Ascending aorta (tissue), 2 donors: ENCODE data around the gene ACTR8. TPM values are rescaled to one million over a fixed set of nuclear protein-coding genes. Genes with fewer than 3 reads are reported as not detected.

Experiments used
- DNase-seq, 2 donors: peaks; one replicate each; pipeline ENCODE4 v3.0.0-alpha.2; 2019; ENCODE audit warnings: low spot score in 2 of 2
- H3K27ac ChIP-seq, 2 donors: fragments of 200-600 bp; sonication (generic); one replicate each; pipeline ENCODE4 v1.5.1; 2016 to 2017; ENCODE audit warnings: mild to moderate bottlenecking in 1 of 2
- H3K27me3 ChIP-seq: fragments of 200-600 bp; sonication (generic); one replicate; pipeline ENCODE4 v1.5.1; 2017
- H3K36me3 ChIP-seq, 2 donors: fragments of 200-600 bp; sonication (generic); one replicate each; pipeline ENCODE4 v1.5.1; 2016
- H3K4me1 ChIP-seq, 2 donors: fragments of 200-600 bp; sonication (generic); one replicate each; pipeline ENCODE4 v1.5.1; 2016 to 2017; ENCODE audit warnings: mild to moderate bottlenecking in 1 of 2
- H3K4me3 ChIP-seq, 2 donors: fragments of 200-600 bp; sonication (generic); one replicate each; pipeline ENCODE4 v1.5.1; 2016 to 2017; ENCODE audit warnings: mild to moderate bottlenecking in 1 of 2
- H3K9me3 ChIP-seq, 2 donors: fragments of 200-600 bp; sonication (generic); one replicate each; pipeline ENCODE4 v1.5.1; 2016
- intact Hi-C: fragments of 100-400 bp; cut with DNase I; formaldehyde crosslinking; loops from one replicate; pipeline ENCODE4 v1.15.1; 2023
- total RNA-seq: library from RNA; depleted of rRNA; stranded (reverse); fragments of >200 nt; gene quantifications from one replicate; pipeline ENCODE4 v1.1.0, GENCODE V29; 2016
- TF ChIP-seq, protein P1 (sequence below), 3 experiments: fragments of 200-600 bp in 2 of 3; fragments of 450-650 bp in 1 of 3; sonication (generic) in 2 of 3; IDR thresholded peaks; one replicate each; pipeline ENCODE4 v1.5.1; 2016 to 2019; ENCODE audit warnings: antibody characterized with exemption in 3 of 3, mild to moderate bottlenecking in 1 of 3, moderate library complexity in 1 of 3

The ACTR8 gene
- total RNA-seq, 1 donor from 2014 or later = 16.6 TPM

DNA sequence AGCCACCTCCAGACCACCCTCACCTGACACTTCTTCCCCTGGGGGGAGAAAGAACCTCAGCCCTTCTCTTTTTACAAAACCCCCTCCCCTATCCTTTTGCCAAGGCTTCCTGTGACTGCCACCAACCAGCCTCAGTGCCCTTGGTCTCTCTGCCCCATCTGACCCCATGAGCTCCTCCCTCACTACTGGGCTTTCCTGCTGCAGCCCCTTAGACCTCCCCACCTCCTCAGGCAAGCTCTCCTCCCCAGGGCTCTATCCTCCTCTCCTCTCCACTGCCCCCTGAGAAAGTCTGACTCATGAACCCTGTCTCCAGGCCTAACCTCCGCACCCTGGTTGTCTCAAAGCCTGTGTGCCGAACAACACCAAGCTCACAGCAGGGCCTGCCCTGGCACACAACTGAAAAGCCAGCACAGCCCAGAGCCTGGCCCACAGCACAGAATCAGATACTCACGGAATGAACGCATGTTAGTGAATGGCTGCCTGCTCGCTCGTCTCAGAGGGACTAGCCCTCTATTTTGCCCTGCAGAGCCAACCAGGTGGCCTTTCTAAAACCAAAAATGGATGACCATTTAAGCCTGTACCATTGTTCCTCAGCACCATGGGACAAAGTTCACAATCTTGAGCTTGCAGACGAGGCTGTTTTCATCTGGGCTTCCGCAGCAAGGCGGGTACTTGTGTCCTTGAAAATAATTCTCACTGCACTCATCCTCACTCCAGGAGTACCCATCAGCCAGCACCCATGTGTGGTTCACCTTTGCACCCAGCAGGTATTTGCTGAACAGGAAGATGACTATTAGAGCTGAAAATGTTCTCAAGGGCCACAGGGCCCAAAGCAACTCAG is 37.5 kb downstream of the ACTR8 start:
- intact Hi-C loops = loop anchor here (5.0 kb wide), 1 partner anchor 72 kb away; no protein-coding TSS in a partner anchor

DNA sequence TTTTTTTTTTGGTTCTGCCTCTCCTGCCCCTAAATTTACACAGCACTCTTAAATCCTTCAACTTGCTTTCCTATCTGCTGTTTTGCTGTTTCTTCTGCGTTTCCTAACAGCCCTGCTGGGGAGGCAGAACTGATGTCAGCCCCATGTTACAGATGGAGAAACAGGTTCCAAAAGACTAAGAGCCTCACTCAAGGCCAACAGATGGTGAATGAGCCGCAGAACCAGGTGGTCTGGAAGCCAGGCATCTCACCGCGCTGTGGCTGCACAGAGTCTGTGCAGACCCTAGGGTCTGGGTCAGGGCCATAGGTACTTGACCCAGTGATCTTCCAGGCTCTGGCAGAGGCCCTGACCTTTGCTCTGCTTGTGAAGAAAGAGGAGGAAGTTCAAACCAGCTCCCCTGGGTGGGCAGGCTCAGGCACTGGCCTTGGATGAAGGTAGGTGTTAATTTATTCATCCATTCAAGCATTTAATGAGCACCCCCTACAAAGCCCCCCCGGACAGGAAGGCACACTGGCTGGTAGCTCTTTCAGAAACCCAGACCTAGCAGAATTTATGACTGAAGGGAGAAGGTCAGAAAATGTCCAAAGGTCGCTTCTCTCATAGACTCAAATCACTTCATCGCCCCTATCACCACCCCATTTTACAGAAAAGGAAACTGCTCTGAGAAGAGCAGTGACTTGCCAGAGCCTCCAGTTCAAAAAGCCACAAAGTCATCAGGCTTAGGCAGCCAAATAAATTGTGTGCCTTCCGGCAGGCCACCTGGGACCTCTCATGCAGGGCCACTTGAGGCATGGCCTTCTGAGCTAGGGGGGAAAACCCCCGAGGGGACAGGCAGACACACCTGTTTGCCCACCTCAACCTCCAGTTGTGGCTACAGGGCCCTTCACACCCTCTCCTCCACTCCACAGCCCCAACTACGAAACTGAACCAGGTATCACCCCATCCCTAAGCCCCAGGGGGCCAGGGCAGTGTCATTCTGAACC is 38.5 kb downstream of the ACTR8 start:
- intact Hi-C loops = no loop called here
- Histone ChIP-seq H3K27me3 (no peaks in the 10 kb centered on the region), H3K9me3 (no peaks in the 10 kb centered on the region), H3K27ac (no peak overlapping the region), H3K36me3 (no peaks in the 10 kb centered on the region), H3K4me1 (peaks cover 3 to 5% of the 10 kb centered on the region in 2 donors), H3K4me3 (no peak overlapping the region)
- TF ChIP-seq, protein P1, sequence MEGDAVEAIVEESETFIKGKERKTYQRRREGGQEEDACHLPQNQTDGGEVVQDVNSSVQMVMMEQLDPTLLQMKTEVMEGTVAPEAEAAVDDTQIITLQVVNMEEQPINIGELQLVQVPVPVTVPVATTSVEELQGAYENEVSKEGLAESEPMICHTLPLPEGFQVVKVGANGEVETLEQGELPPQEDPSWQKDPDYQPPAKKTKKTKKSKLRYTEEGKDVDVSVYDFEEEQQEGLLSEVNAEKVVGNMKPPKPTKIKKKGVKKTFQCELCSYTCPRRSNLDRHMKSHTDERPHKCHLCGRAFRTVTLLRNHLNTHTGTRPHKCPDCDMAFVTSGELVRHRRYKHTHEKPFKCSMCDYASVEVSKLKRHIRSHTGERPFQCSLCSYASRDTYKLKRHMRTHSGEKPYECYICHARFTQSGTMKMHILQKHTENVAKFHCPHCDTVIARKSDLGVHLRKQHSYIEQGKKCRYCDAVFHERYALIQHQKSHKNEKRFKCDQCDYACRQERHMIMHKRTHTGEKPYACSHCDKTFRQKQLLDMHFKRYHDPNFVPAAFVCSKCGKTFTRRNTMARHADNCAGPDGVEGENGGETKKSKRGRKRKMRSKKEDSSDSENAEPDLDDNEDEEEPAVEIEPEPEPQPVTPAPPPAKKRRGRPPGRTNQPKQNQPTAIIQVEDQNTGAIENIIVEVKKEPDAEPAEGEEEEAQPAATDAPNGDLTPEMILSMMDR (IDR thresholded peaks at IDR 0.05) = no peak
- peak in 1 of 2 donors; percentile 44 for DNase-seq

More for the DNA sequence above, 37.5 kb downstream of the ACTR8 start:
- Histone ChIP-seq H3K4me3 (no peak overlapping the region), H3K9me3 (no peaks in the 10 kb centered on the region), H3K27ac (no peak overlapping the region), H3K27me3 (no peaks in the 10 kb centered on the region), H3K4me1 (peaks cover 3 to 5% of the 10 kb centered on the region in 2 donors), H3K36me3 (no peaks in the 10 kb centered on the region)
- TF ChIP-seq, protein P1 (IDR thresholded peaks at IDR 0.05) = no peak
- peak in 1 of 2 donors; percentile 53 for DNase-seq

DNA sequence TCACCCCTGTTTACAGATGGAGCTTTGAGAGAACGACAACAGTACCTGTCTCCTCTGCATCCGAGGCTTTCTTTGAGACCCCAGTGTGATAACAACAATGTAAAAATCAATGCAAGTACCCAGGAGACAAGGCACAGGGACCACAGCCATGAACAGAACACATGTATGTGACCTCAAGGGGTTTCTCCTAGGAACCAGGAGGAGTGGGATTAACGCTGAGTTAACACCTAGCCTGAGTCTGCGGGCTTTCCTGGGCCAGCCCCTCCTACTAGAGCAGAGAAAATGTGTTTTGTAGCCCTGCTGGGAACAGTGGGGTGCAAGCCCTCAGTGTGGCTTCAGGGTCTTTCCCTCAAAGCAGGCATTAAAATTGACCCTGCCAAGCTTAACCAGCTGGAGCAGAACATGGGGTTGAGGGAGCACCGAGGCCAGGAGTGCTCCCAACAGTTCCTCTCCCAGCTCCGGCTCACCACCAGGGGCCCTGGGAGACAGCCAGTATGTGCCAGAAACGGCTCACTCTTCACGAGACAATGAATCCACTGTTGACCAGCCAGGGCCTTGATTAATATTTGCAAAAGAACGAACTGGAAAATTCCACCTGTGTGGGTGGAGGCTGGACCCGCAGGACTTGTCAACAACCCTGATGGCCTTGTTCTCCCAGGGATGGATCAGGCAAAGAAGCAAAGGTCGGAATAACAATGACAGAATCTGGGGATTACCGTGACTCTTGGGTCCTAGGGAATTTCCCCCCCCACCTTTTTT is 39.3 kb downstream of the ACTR8 start:
- Histone ChIP-seq H3K27ac (no peak overlapping the region), H3K9me3 (no peaks in the 10 kb centered on the region), H3K4me3 (no peak overlapping the region), H3K4me1 (peaks cover 3 to 5% of the 10 kb centered on the region in 2 donors), H3K36me3 (no peaks in the 10 kb centered on the region), H3K27me3 (no peaks in the 10 kb centered on the region)
- TF ChIP-seq, protein P1 (IDR thresholded peaks at IDR 0.05) = no peak
- peak in 1 of 2 donors; percentile 55 for DNase-seq
- intact Hi-C loops = no loop called here

DNA sequence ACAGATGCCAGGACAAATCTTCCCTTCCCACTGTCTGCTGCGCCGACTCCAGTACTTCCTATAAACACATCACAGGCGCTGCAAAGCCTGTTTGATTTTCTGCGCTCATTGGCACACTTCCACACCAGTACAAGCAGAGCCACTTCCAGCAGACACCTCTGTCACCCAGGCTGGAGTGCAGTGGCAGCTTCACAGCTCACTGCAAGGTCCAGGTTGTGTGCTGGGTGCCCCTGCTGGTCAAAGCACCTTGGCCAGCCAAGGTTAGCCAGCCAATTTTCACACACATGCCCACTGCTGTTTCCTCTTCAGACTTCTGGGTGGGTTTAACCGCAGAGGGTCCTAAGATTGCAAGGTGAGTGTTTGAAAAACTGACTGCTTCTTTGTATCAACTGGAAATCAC is 40.7 kb downstream of the ACTR8 start:
- H3K4me1 ChIP-seq = no peaks in the 10 kb centered on the region
- intact Hi-C loops = no loop called here
- H3K9me3 ChIP-seq = no peaks in the 10 kb centered on the region
- H3K36me3 ChIP-seq = no peaks in the 10 kb centered on the region
- H3K27ac ChIP-seq = no peak overlapping the region
- DNase-seq = peak in 1 of 2 donors; percentile 51
- TF ChIP-seq, protein P1 (IDR thresholded peaks at IDR 0.05) = no peak
- no peak overlapping the region for H3K4me3 ChIP-seq
- no peaks in the 10 kb centered on the region for H3K27me3 ChIP-seq

DNA sequence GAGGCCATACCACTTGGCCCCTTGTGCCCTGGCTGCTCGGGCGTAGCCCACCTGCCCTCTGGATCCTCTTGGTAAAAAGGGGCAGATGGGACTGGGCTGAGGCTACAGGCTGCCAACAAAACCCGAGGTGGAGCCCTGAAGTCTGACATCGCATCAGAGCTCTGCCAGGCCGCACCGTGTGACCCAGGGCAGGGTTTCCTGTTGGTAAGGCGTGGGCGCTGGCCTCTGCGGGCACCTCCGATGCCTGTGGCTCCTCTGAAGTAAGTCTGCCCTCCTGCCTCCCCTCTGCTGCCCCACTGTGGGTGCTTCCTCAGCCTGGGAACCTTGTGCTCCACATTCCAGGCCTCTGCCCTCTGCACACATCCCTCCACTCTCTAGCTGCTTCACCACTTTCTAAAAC is 44.6 kb downstream of the ACTR8 start:
- H3K36me3 ChIP-seq = no peaks in the 10 kb centered on the region
- no peaks in the 10 kb centered on the region for H3K27me3 ChIP-seq
- no peaks in the 10 kb centered on the region for H3K9me3 ChIP-seq
- no peak for DNase-seq
- TF ChIP-seq, protein P1 (IDR thresholded peaks at IDR 0.05) = no peak
- no peaks in the 10 kb centered on the region for H3K4me1 ChIP-seq
- no peak overlapping the region for H3K4me3 ChIP-seq
- no peak overlapping the region for H3K27ac ChIP-seq
- intact Hi-C loops = no loop called here
